ENCODE data around the gene PMEPA1. TPM values are rescaled to one million over a fixed set of nuclear protein-coding genes. Genes with fewer than 3 reads are reported as not detected.

PMEPA1 gene
- total RNA-seq, 1 experiment from 2014 or later = 7.9 TPM

GRCh38 chr20:57678340-57678739, 31.5 kb downstream of the PMEPA1 start:
- no peak for DNase-seq (ENCODE audit: low read depth)

GRCh38 chr20:57677584-57677982, 32.2 kb downstream of the PMEPA1 start:
- no peak for DNase-seq (ENCODE audit: low read depth)

- DNase-seq (ENCODE audit: low read depth) = no peak
Observed at GRCh38 chr20:57676589-57677583, 32.9 kb downstream of the PMEPA1 start.

- DNase-seq (ENCODE audit: low read depth) = no peak
Observed at GRCh38 chr20:57675773-57676172, 34.0 kb downstream of the PMEPA1 start.

- no peak for DNase-seq (ENCODE audit: low read depth)
Observed at GRCh38 chr20:57672953-57673575, 36.8 kb downstream of the PMEPA1 start.

- DNase-seq (ENCODE audit: low read depth) = no peak
Observed at GRCh38 chr20:57672164-57672563, 37.7 kb downstream of the PMEPA1 start.

- DNase-seq (ENCODE audit: low read depth) = no peak
Observed at GRCh38 chr20:57671662-57672061, 38.2 kb downstream of the PMEPA1 start.

- DNase-seq (ENCODE audit: low read depth) = no peak
Observed at GRCh38 chr20:57671072-57671391, 38.8 kb downstream of the PMEPA1 start.

- no peak for DNase-seq (ENCODE audit: low read depth)
Observed at GRCh38 chr20:57670288-57671071, 39.3 kb downstream of the PMEPA1 start.

GRCh38 chr20:57669632-57670031, 40.2 kb downstream of the PMEPA1 start:
- DNase-seq (ENCODE audit: low read depth) = no peak

- DNase-seq (ENCODE audit: low read depth) = no peak
Observed at GRCh38 chr20:57667924-57668782, 41.7 kb downstream of the PMEPA1 start.

GRCh38 chr20:57667388-57667787, 42.4 kb downstream of the PMEPA1 start:
- DNase-seq (ENCODE audit: low read depth) = no peak

- DNase-seq (ENCODE audit: low read depth) = no peak
Observed at GRCh38 chr20:57666834-57667157, 43.0 kb downstream of the PMEPA1 start.

GRCh38 chr20:57666106-57666833, 43.5 kb downstream of the PMEPA1 start:
- no peak for DNase-seq (ENCODE audit: low read depth)

GRCh38 chr20:57665589-57665971, 44.2 kb downstream of the PMEPA1 start:
- no peak for DNase-seq (ENCODE audit: low read depth)

GRCh38 chr20:57664924-57665588, 44.8 kb downstream of the PMEPA1 start:
- DNase-seq (ENCODE audit: low read depth) = no peak

- DNase-seq (ENCODE audit: low read depth) = no peak
Observed at GRCh38 chr20:57664476-57664875, 45.3 kb downstream of the PMEPA1 start.

- DNase-seq (ENCODE audit: low read depth) = no peak
Observed at GRCh38 chr20:57663681-57664451, 45.9 kb downstream of the PMEPA1 start.

GRCh38 chr20:57663241-57663640, 46.6 kb downstream of the PMEPA1 start:
- DNase-seq (ENCODE audit: low read depth) = no peak

All from HT1080 (cell line).